Measurements from ENCODE around the gene ERAL1.

GRCh38 chr17:28855336-28855679 is 492 bp downstream of the ERAL1 start:
- no peak for TF ChIP-seq CTCF (conservative IDR thresholded peaks at IDR 0.05; ENCODE audit: low read depth in 2 of 2)
- no peak for TF ChIP-seq POLR2AphosphoS5 (IDR thresholded peaks at IDR 0.05; ENCODE audit: low read depth)
- TF ChIP-seq NANOG (IDR thresholded peaks at IDR 0.05; ENCODE audit: borderline replicate concordance): no peak
- TF ChIP-seq REST (IDR thresholded peaks at IDR 0.05; ENCODE audit: unreplicated experiment): no peak
- TF ChIP-seq EZH2phosphoT487 (IDR thresholded peaks at IDR 0.05; ENCODE audit: unreplicated experiment): no peak
- TF ChIP-seq ETS1 (IDR thresholded peaks at IDR 0.05): no peak
- TF ChIP-seq EZH2 (IDR thresholded peaks at IDR 0.05; ENCODE audit: low read depth, unreplicated experiment): no peak
- no peak for TF ChIP-seq ZNF114 (CRISPR knock-in tag; IDR thresholded peaks at IDR 0.05)
- TF ChIP-seq ZNF331 (CRISPR knock-in tag; IDR thresholded peaks at IDR 0.05; ENCODE audit: low read depth): no peak

Data from GM23338 (cell line).